Lung (tissue), 12 donors: ENCODE measurements around the gene DLG1. TPM values are rescaled to one million over a fixed set of nuclear protein-coding genes. Genes with fewer than 3 reads are reported as not detected.

Source experiments
- ATAC-seq: fragments of 200-7000 bp; cut with Tn5 transposase; one replicate; pipeline ENCODE4 v1.9.1; 2020; ENCODE audit warnings: moderate number of reproducible peaks; ENCODE audit not compliant: insufficient read depth, low FRiP score
- DNase-seq, 3 donors: peaks; one replicate each; pipeline ENCODE4 v3.0.0-alpha.2; 2013 to 2017
- H3K27ac ChIP-seq, 2 donors: one replicate each; pipeline ENCODE4 v1.5.1; 2013; ENCODE audit warnings: mild to moderate bottlenecking in 2 of 2, moderate library complexity in 2 of 2, control low read depth in 1 of 2, inconsistent platforms in 1 of 2, low read depth in 1 of 2, low read length in 1 of 2
- H3K27me3 ChIP-seq, 3 donors: one replicate each; pipeline ENCODE4 v1.5.1; 2013; ENCODE audit warnings: low read length in 2 of 3; ENCODE audit not compliant: control insufficient read depth in 3 of 3, insufficient read depth in 3 of 3
- H3K36me3 ChIP-seq, 4 donors: one replicate each; pipeline ENCODE4 v1.5.1; 2013; ENCODE audit warnings: low read length in 4 of 4, mild to moderate bottlenecking in 1 of 4, moderate library complexity in 1 of 4; ENCODE audit not compliant: control insufficient read depth in 4 of 4, insufficient read depth in 4 of 4
- H3K4me1 ChIP-seq, 5 donors: one replicate each; pipeline ENCODE4 v1.5.1; 2013; ENCODE audit warnings: low read length in 5 of 5, mild to moderate bottlenecking in 2 of 5, moderate library complexity in 1 of 5; ENCODE audit not compliant: control insufficient read depth in 5 of 5, insufficient read depth in 5 of 5
- H3K4me3 ChIP-seq: one replicate; pipeline ENCODE4 v1.5.1; 2013; ENCODE audit warnings: mild to moderate bottlenecking, control low read depth, moderate library complexity
- H3K9ac ChIP-seq, 2 donors: one replicate each; pipeline ENCODE4 v1.5.1; 2013; ENCODE audit warnings: low read length in 2 of 2, control low read depth in 1 of 2; ENCODE audit not compliant: insufficient read depth in 1 of 2
- H3K9me3 ChIP-seq, 4 donors: one replicate each; pipeline ENCODE4 v1.5.1; 2013; ENCODE audit warnings: low read length in 3 of 4, mild to moderate bottlenecking in 1 of 4, moderate library complexity in 1 of 4; ENCODE audit not compliant: control insufficient read depth in 4 of 4, insufficient read depth in 3 of 4
- CTCF ChIP-seq: IDR thresholded peaks from 2 replicates; pipeline ENCODE4 v1.5.1; 2012; ENCODE audit warnings: mild to moderate bottlenecking; ENCODE audit errors: control extremely low read depth, extremely low read depth
- WGBS, 2 donors: extraction: QIAGEN DNeasy Blood & Tissue Kit; methylation state at CpG; one replicate each; pipeline ENCODE4 v1.1.7; 2013; 5-methylcytosine and 5-hydroxymethylcytosine counted together
- polyA plus RNA-seq, 2 donors: library from polyadenylated mRNA; stranded (reverse); fragments of 200-250 nt; gene quantifications; one replicate each; pipeline ENCODE4 v1.2.1, GENCODE V29; 2013
- total RNA-seq, 2 donors: library from RNA; depleted of rRNA in 1 of 2; stranded (reverse); fragments of >200 nt in 1 of 2; gene quantifications; one replicate each; pipeline ENCODE4 v1.2.1, GENCODE V29; 2014 to 2021
- donor health status: control.
- donor health status: control.
- donor health status: Bipolar disorder and iron deficiency.
- donor health status: healthy.
- donor health status: DM: yes; HTN: yes; CAD: no.

Gene DLG1
- total and polyA plus RNA-seq, 4 donors = 16.0 to 114 (median 45.7) TPM

- no peak overlapping the region for H3K4me3 ChIP-seq
- H3K9me3 ChIP-seq = no peaks in the 10 kb centered on the region
- H3K4me1 ChIP-seq = no peaks in the 10 kb centered on the region
- peaks cover 0 to 3% (median 0%) of the 10 kb centered on the region in 4 donors for H3K36me3 ChIP-seq
- no peak overlapping the region for H3K9ac ChIP-seq
- H3K27me3 ChIP-seq = no peaks in the 10 kb centered on the region
- no peak overlapping the region for H3K27ac ChIP-seq
- TF ChIP-seq CTCF = no peak
- ATAC-seq (no peak), DNase-seq (no peak)
- WGBS, 2 donors = 85% methylated on average over 4 of the region's 4 CpGs
Observed at GRCh38 chr3:197168063-197168462, 130.3 kb downstream of the DLG1 start.

GRCh38 chr3:197167549-197167948, 130.9 kb downstream of the DLG1 start:
- Histone ChIP-seq H3K9ac (no peak overlapping the region), H3K4me3 (no peak overlapping the region), H3K27ac (no peak overlapping the region), H3K27me3 (no peaks in the 10 kb centered on the region), H3K4me1 (no peaks in the 10 kb centered on the region), H3K36me3 (peaks cover 0 to 5% (median 0%) of the 10 kb centered on the region in 4 donors), H3K9me3 (no peaks in the 10 kb centered on the region)
- ATAC-seq = no peak
- no peak for TF ChIP-seq CTCF
- no peak for DNase-seq
- 91 to 95% methylated on average over 2 of the region's 2 CpGs for WGBS, 2 donors

- Histone ChIP-seq H3K36me3 (peaks cover 0 to 5% (median 0%) of the 10 kb centered on the region in 4 donors), H3K4me3 (no peak overlapping the region), H3K4me1 (no peaks in the 10 kb centered on the region), H3K9me3 (no peaks in the 10 kb centered on the region), H3K27me3 (no peaks in the 10 kb centered on the region), H3K9ac (no peak overlapping the region), H3K27ac (no peak overlapping the region)
- no peak for DNase-seq
- WGBS, 2 donors = 96% methylated on average over 6 of the region's 6 CpGs
- no peak for ATAC-seq
- no peak for TF ChIP-seq CTCF
Observed at GRCh38 chr3:197165890-197166289, 132.5 kb downstream of the DLG1 start.

GRCh38 chr3:197155046-197155445, 143.4 kb downstream of the DLG1 start:
- peak in 1 of 3 donors; percentile 30 for DNase-seq
- WGBS, 2 donors = 98 to 100% methylated on average over 1 of the region's 1 CpG
- TF ChIP-seq CTCF = no peak
- ATAC-seq = no peak
- Histone ChIP-seq H3K9ac (no peak overlapping the region), H3K27ac (no peak overlapping the region), H3K27me3 (no peaks in the 10 kb centered on the region), H3K4me3 (no peak overlapping the region), H3K9me3 (peaks cover 0 to 10% (median 4%) of the 10 kb centered on the region in 4 donors), H3K4me1 (peaks cover 2 to 5% (median 3%) of the 10 kb centered on the region in 5 donors), H3K36me3 (peaks cover 0 to 10% (median 6%) of the 10 kb centered on the region in 4 donors)
